GM21367 (cell line): ENCODE measurements around the gene NLGN4Y.
"Not testable (repeated sequence)": the region's sequence is repeated elsewhere in the genome, so short reads cannot be mapped to it uniquely, and the experiment has no call there.

Source experiments
- ATAC-seq: cut with Tn5 transposase; IDR thresholded peaks from one replicate; pipeline ENCODE4 v1.9.1; 2021; ENCODE audit not compliant: unreplicated experiment

NLGN4Y gene

GRCh38 chrY:14834103-14835060, 310.1 kb downstream of the NLGN4Y start:
- no peak for ATAC-seq

DNA sequence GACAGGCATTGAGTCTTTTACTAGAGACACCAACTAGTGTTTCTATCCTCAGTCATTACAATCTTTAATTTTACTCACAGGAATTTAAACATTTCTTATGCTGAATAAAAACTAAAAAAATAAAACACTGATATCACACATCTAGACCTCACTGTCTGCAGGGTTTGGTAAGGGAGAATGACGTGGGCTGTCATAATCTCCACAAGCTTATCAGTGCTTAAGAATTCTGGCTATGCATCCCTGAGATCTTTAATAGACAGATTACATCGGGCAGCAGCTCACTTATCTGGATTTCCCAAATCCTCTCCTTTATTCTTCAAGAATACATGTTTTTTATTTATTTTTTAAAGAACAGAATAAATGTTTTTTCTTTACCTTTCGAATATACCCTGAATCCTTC, 313.1 kb downstream of the NLGN4Y start:
- no peak for ATAC-seq

DNA sequence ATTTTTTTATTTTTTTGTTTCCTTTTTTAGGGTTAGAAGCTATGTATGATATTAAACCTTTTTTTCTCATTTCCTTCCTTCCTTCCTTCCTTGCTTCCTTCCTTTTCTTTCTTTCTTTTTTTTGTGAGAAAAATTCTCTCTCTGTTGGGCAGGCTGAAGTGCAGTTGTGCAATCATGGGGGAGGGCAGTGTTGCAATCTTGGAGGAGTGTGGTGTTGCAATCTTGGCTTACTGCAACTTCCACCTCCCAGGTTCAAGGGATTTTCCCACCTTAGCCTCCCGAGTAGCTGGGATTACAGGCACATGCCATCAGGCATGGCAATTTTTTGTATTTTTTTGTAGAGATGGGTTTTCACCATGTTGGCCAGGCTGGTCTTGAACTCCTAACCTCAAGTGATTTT, 326.4 kb downstream of the NLGN4Y start:
- ATAC-seq, result no peak

GRCh38 chrY:14860448-14860847, 336.1 kb downstream of the NLGN4Y start:
- ATAC-seq, result no peak

GRCh38 chrY:14861033-14861432, 336.7 kb downstream of the NLGN4Y start:
- ATAC-seq, result not testable (repeated sequence)

GRCh38 chrY:14871971-14872370, 347.6 kb downstream of the NLGN4Y start:
- no peak for ATAC-seq
